Sigmoid colon (tissue), 4 donors: ENCODE results near the gene ANXA2R.

ENCODE experiments used
- EP300 ChIP-seq, 4 donors: sonication (generic); formaldehyde crosslinking; IDR thresholded peaks; one replicate each; pipeline ENCODE4 v1.6.1; 2017; ENCODE audit warnings: antibody characterized with exemption in 4 of 4
- POLR2A ChIP-seq, 2 donors: fragments of 450-650 bp; IDR thresholded peaks; one replicate each; pipeline ENCODE4 v1.6.1; 2016; ENCODE audit warnings: antibody characterized with exemption in 2 of 2, mild to moderate bottlenecking in 2 of 2, moderate library complexity in 2 of 2
- POLR2AphosphoS5 ChIP-seq, 4 donors: sonication (generic); formaldehyde crosslinking; IDR thresholded peaks; one replicate each; pipeline ENCODE4 v1.6.1; 2017; ENCODE audit warnings: antibody characterized with exemption in 4 of 4
- TF ChIP-seq, protein P1 (sequence below), 4 experiments: fragments of 450-650 bp in 3 of 4; fragments of 200-600 bp in 1 of 4; IDR thresholded peaks; one replicate each; pipeline ENCODE4 v1.5.1; 2016 to 2019; ENCODE audit warnings: antibody characterized with exemption in 4 of 4, mild to moderate bottlenecking in 3 of 4, moderate library complexity in 2 of 4

GRCh38 chr5:43042176-43042625 is 2.1 kb upstream of the ANXA2R start:
- peak in 1 of 4 donors; percentile 52 for TF ChIP-seq POLR2AphosphoS5 (IDR thresholded peaks at IDR 0.05)
- TF ChIP-seq, protein P1, sequence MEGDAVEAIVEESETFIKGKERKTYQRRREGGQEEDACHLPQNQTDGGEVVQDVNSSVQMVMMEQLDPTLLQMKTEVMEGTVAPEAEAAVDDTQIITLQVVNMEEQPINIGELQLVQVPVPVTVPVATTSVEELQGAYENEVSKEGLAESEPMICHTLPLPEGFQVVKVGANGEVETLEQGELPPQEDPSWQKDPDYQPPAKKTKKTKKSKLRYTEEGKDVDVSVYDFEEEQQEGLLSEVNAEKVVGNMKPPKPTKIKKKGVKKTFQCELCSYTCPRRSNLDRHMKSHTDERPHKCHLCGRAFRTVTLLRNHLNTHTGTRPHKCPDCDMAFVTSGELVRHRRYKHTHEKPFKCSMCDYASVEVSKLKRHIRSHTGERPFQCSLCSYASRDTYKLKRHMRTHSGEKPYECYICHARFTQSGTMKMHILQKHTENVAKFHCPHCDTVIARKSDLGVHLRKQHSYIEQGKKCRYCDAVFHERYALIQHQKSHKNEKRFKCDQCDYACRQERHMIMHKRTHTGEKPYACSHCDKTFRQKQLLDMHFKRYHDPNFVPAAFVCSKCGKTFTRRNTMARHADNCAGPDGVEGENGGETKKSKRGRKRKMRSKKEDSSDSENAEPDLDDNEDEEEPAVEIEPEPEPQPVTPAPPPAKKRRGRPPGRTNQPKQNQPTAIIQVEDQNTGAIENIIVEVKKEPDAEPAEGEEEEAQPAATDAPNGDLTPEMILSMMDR (IDR thresholded peaks at IDR 0.05): peak in 2 of 4 experiments; percentile 18 to 26
- TF ChIP-seq POLR2A (IDR thresholded peaks at IDR 0.05): no peak
- TF ChIP-seq EP300 (IDR thresholded peaks at IDR 0.05): no peak
